Measurements from ENCODE around the gene ITGB1BP1.

DNA sequence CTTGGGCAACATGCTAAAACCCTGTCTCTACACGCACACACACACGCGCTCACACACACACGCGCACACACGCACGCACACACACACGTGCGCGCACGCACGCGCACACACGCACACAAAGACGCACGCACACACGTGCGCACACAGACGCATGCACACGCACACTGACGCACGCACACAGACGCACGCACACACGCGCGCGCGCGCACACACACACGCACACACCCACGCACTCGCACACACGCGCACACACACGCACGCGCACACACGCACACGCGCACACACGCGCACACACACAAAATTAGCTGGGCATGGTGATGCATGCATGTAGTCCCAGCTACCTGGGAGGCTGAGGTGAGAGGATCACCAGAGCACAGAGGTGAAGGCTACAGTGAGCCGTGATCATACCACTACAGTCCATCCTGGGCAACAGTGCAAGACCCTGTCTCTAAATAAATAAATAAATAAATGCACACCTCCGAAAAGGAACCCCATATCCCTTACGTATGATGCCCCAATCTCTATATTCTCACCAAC, 42.9 kb upstream of the ITGB1BP1 start:
- TF ChIP-seq LEF1 (IDR thresholded peaks at IDR 0.05; ENCODE audit: borderline replicate concordance), result no peak
- TF ChIP-seq SP1 (IDR thresholded peaks at IDR 0.05), result no peak
- TF ChIP-seq L3MBTL2 (conservative IDR thresholded peaks at IDR 0.05), result no peak
- no peak for TF ChIP-seq FOXA1 (IDR thresholded peaks at IDR 0.05)
- no peak for TF ChIP-seq ELF4 (IDR thresholded peaks at IDR 0.05)
- TF ChIP-seq PKNOX1 (IDR thresholded peaks at IDR 0.05), result no peak
- TF ChIP-seq SUZ12 (IDR thresholded peaks at IDR 0.05), result no peak
- no peak for TF ChIP-seq FOXK2 (IDR thresholded peaks at IDR 0.05)
- no peak for TF ChIP-seq ZNF384 (IDR thresholded peaks at IDR 0.05)
- TF ChIP-seq BHLHE40 (IDR thresholded peaks at IDR 0.05; ENCODE audit: borderline replicate concordance), result no peak
- no peak for TF ChIP-seq NFRKB (IDR thresholded peaks at IDR 0.05)
- no peak for TF ChIP-seq FOXM1 (IDR thresholded peaks at IDR 0.05; ENCODE audit: borderline replicate concordance)
- TF ChIP-seq HDGF (IDR thresholded peaks at IDR 0.05; ENCODE audit: borderline replicate concordance), result no peak
- TF ChIP-seq TARDBP (IDR thresholded peaks at IDR 0.05), result no peak

Measured in HEK293T (cell line).